ENCODE data around the gene COL1A2.

DNA sequence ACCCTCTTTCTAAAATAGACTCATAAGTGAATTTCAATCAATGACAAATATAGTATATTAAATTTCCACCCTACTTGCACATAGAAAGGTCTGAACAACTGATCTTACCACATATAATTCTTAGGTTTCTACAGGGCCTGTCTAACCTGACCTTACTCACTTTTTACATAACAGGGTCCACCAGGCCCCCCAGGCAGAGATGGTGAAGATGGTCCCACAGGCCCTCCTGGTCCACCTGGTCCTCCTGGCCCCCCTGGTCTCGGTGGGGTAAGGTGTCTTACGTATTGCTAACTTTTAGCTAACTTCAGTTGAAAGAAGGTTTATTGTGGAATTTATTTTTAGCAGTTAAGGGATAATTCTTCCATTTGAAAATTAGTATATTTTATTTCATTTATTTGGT, 5.3 kb downstream of the COL1A2 start:
- TF ChIP-seq, protein P1, sequence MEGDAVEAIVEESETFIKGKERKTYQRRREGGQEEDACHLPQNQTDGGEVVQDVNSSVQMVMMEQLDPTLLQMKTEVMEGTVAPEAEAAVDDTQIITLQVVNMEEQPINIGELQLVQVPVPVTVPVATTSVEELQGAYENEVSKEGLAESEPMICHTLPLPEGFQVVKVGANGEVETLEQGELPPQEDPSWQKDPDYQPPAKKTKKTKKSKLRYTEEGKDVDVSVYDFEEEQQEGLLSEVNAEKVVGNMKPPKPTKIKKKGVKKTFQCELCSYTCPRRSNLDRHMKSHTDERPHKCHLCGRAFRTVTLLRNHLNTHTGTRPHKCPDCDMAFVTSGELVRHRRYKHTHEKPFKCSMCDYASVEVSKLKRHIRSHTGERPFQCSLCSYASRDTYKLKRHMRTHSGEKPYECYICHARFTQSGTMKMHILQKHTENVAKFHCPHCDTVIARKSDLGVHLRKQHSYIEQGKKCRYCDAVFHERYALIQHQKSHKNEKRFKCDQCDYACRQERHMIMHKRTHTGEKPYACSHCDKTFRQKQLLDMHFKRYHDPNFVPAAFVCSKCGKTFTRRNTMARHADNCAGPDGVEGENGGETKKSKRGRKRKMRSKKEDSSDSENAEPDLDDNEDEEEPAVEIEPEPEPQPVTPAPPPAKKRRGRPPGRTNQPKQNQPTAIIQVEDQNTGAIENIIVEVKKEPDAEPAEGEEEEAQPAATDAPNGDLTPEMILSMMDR (IDR thresholded peaks at IDR 0.05) = no peak
- TF ChIP-seq POLR2A (IDR thresholded peaks at IDR 0.05) = no peak
